Right ventricle myocardium inferior (tissue), 1 donor: ENCODE results near the gene CCL3. TPM values are rescaled to one million over a fixed set of nuclear protein-coding genes. Genes with fewer than 3 reads are reported as not detected.

ENCODE experiments used
- ATAC-seq: fragments of 200-7000 bp; cut with Tn5 transposase; one replicate; pipeline ENCODE4 v1.9.1; 2020; ENCODE audit warnings: mild to moderate bottlenecking, moderate library complexity
- DNase-seq: peaks from one replicate; pipeline ENCODE4 v3.0.0; 2021; ENCODE audit errors: missing footprints
- intact Hi-C: fragments of 100-400 bp; cut with DNase I; formaldehyde crosslinking; loops from one replicate; pipeline ENCODE4 v1.11.0; 2022
- total RNA-seq: library from RNA; stranded (reverse); fragmentation: NEBNext Ultra II Directional; extraction: Animal tissue kit (Norgen Biotek cat#: 25700); gene quantifications from one replicate; pipeline ENCODE4 v1.2.1, GENCODE V29; 2021
- donor health status: DM: no; HTN: yes; CAD: no; lungs with severe emphysema.

CCL3 gene
- total RNA-seq, 1 donor from 2014 or later: not detected

DNA sequence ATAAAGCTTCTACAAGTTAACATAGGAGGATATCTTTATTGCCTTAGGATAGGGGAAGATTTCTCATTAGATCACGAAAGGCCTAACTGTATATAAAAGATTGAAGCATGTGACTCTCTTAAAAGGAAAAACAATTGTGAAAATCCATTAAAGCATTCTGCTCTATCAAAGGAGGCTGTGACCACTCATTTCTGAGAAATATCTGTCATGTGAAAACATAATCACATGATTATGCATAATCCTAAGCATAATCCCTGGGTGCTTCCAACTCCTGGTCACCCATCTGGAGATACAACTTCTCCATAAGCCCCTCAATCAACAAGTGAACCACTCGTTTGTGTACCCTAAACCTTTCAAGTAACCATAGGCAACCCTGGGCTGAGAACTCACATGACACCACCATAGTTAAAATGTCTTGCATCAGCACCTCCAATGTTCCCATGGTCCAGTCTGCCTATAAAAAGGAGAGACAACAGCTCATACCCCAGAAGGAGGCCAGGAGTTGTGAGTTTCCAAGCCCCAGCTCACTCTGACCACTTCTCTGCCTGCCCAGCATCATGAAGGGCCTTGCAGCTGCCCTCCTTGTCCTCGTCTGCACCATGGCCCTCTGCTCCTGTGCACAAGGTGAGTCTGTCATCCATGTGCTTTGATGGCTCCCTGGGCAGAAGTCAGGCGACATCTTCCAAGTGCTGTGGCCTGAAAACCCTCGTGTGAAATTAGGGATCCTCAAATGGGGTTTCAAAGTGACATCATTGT is 26.0 kb downstream of the CCL3 start, which contains the start of gene CCL18:
TSS of gene CCL18 (plus strand) at position 487 of the 756 bp plus-strand sequence. CDS start at position 558, 71 bp downstream.
- ATAC-seq (no peak), DNase-seq (no peak)
- intact Hi-C loops: no loop called here

DNA sequence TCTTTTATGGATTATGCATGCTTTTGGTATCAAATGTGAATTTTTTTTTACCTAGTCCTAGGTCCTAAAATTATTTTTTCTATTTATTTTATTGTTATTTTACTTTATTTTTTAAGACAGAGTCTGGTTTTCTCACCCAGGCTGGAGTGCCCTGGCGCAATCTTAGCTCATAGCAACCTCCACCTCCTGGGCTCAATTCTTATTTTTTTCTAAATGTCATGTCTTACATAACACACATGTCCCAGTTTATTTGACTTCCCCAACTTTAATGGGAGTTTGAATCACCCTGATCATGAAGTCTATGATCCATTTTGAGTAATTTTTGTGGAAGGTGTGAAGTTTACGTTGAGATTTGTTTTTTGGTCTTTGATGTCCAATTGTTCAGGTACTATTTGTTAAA is 29.1 kb downstream of the CCL3 start:
- ATAC-seq: no peak
- intact Hi-C loops: no loop called here
- DNase-seq: no peak

DNA sequence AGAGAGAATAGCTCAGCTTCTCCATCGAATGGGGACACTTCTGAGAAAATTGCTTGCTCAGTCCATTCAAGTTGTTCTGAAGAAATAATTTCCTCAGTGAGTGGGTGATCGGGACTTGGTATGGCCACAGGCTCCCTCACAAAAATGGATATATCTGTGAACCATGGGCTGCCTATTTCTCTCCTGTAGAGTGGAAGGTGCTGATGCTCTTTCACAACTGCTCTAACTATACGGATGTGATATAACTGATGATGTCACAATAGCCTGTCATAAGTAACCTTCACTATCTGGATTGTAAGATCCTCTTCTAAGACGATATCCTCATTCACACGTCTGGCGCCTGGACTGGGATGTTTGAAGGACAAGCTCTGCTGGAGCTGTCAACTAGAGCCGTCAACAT is 30.5 kb downstream of the CCL3 start:
- ATAC-seq (no peak), DNase-seq (no peak)
- intact Hi-C loops: no loop called here

DNA sequence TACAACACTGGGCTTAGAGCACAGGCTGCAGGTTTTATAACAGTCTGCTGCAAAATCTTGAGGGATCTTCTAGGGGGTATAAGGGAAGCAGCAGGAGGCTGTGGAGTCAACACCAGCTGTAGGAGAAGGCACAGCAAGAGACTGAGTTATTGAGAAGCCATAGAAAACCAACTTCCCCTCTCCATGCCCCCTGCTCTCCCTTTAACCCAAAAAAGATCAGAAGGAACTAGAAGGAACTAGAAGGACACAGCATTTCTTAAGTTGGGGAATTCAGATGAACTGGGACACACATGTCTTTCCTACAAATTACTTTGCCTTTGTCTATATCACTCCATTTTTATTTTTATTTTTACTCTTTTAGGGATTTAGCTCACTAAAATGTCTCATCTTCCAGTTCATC is 32.0 kb downstream of the CCL3 start:
- intact Hi-C loops: no loop called here
- no peak for ATAC-seq
- no peak for DNase-seq

DNA sequence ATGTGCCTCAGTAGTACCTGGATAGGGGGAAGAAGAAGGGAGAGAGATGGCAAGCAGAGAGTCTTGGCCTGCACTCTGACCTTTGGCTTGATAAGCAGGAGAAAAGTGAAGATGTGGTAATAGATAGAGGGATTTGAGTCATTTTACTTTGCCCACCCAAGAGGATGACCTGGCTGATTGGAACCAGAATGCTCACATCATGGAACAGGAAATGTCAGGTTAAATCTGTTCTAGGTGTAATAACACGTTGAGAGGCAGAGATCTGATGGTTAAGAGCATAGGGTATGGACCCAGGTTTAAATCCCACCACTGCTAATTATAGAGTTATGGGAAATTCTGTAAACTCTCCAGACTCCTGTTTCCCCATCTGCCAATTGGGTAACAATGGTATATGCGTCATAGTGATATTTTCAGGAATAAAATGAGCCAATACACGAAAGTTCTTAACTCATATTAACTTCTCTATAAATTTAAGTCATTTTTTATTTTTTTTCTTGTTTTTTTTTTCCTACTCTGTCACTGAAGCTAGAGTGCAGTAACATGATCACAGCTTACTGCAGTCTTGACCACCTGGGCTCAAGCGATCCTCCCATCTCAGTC is 33.9 kb downstream of the CCL3 start:
- intact Hi-C loops: no loop called here
- DNase-seq: no peak
- ATAC-seq: no peak

DNA sequence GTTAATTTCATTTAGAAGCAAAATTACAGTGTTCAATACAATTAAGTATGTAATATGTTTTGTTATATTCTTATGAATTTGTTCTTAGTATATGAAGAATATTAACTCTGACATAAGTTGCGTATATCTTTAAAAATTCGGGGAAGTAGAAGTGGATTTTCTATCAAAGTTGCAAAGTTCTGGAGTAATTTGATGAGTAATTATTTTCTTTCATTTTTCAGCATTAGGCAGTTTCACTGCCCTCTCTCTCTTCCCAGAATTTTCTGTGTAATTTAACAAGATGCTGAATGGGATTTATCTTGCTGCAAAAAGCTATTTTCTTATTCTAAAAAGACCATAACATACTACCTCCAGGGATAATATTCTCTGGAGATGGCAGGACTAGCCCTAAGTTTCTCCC is 34.8 kb downstream of the CCL3 start:
- intact Hi-C loops: no loop called here
- DNase-seq: no peak
- no peak for ATAC-seq

DNA sequence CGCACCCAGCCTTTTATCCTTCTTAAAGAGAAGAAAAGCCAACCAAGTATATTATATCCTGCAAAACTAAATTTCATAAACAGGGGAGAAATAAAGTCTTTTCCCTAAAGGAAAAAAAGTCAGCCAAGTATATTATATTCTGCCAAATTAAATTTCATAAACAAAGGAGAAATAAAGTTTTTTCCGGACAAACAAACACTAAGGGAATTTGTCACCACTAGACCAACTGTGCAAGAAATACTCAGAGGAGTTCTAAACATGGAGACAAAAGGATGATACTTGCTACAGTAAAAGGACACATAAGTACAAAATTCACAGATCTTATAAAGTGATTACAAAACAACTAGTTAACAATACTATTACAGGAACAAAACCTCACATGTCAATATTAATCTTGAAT is 40.3 kb downstream of the CCL3 start:
- DNase-seq: no peak
- ATAC-seq: no peak
- intact Hi-C loops: no loop called here

DNA sequence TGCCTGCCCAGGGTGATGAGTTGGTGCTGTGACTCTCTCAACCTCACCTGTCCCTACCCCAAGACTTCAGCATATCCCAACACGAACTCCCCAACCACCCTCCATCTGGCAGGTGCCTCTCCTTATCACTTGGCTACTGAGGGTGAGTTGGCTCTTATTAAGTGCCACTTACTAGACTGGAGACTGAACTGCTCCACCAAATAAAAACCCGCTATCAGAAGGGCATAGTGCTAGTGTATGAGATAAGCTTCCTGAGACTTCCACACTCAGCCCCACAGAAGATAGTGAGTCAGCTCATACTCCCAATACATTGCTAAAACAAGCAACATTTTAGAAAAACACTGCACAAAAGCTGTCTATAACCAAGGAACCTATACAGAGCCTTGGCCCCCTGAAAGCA is 41.9 kb downstream of the CCL3 start:
- DNase-seq (no peak), ATAC-seq (no peak)
- intact Hi-C loops: no loop called here

Other genes with a start within 250 kb of the CCL3 start
- gene HEATR9, start 221.3 kb downstream of the CCL3 start, total RNA-seq: not detected
- 1.7 TPM for gene CCL5, start 209.8 kb downstream of the CCL3 start, total RNA-seq
- gene RDM1, start 159.4 kb downstream of the CCL3 start, total RNA-seq: not detected
- not detected for gene LYZL6, start 146.4 kb downstream of the CCL3 start, total RNA-seq
- gene CCL16, start 108.6 kb downstream of the CCL3 start, total RNA-seq: not detected
- 10.3 TPM for gene CCL14, start 103.4 kb downstream of the CCL3 start, total RNA-seq
- gene CCL15, start 88.6 kb downstream of the CCL3 start, total RNA-seq: not detected
- gene CCL23, start 72.2 kb downstream of the CCL3 start, total RNA-seq: not detected
- gene CCL18, start 25.9 kb downstream of the CCL3 start, total RNA-seq: 3.7 TPM
- gene CCL4, start 13.7 kb upstream of the CCL3 start, total RNA-seq: 0.92 TPM
- gene TBC1D3B, start 86.5 kb upstream of the CCL3 start, total RNA-seq: 4.0 TPM
- not detected for gene CCL3L1, start 106.6 kb upstream of the CCL3 start, total RNA-seq
- not detected for gene CCL4L2, start 120.9 kb upstream of the CCL3 start, total RNA-seq
- not detected for gene TBC1D3I, start 174.4 kb upstream of the CCL3 start, total RNA-seq
- not detected for gene TBC1D3G, start 233.7 kb upstream of the CCL3 start, total RNA-seq